ENCODE results near the gene MTA1. TPM values are rescaled to one million over a fixed set of nuclear protein-coding genes. Genes with fewer than 3 reads are reported as not detected.

MTA1 gene
- total RNA-seq, result 131 and 137 TPM in 2 replicates
- 33.7 TPM for total RNA-seq (2013)
- 147 and 168 TPM in 2 replicates for polyA plus RNA-seq
- 56.4 and 91.5 TPM in 2 replicates for polyA minus RNA-seq

DNA sequence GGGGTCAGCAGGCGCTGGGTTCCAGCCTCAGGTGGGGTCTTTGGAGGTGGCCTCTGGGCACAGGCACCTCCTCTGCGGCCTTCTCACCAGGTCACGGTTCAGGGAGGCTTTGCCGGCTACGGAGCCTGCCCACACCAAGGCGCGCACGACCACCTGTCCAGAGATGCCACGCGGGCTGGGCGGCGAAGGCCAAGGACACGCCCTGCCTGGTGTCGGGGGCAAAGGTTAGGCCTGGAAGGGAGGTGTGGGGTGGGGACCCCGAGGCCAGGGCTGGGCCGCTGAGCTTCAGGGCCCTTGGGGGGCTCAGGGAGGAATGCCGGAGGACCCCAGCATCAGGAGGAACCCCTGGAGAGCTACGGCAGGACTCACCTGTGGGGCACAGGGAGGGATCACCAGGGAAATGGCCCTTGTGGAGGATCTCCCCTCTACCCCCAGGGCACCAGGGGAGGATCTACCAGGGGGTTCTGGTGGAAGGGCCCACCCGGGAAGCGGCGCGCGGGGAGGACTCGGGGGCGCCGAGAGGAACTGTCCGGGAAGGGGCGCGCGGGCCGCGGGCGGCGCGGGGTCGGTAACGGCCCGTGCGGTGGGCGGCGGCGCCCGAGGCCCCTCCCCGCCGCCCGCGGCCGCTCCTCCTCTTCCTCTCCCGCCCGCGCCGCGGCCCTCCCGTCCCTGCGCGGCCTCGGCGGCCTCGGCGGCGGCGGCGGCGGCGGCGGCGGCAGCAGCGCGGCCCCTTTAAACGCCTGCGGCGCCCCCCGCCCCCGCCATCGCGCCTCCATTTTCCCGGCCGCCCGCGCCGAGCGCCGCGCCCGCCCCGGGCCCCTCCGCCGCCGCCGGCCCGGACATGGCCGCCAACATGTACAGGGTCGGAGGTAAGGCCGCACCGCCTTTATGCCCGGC is at the start of gene MTA1:
Gene MTA1, plus strand, starts transcription at position 633 of the 897 bp plus-strand sequence. Its CDS starts 209 bp downstream, at position 842.
- no peaks in the 10 kb centered on the region for H3K9me3 Mint-ChIP-seq (ENCODE audit: insufficient read depth)
- peak within 1 kb of the TSS in 4 of 5 experiments; percentile 55 to 68 (median 65) for H3K4me3 ChIP-seq (ENCODE audit: control extremely low read depth in 1 of 5, extremely low read depth in 1 of 5, insufficient read depth in 1 of 5, low read depth in 2 of 5, low read length in 4 of 5)
- no peaks in the 10 kb centered on the region for H3K27me3 Mint-ChIP-seq
- DNase-seq, result peak; percentile 70
- peak within 1 kb of the TSS; percentile 91 for H2AFZ ChIP-seq (ENCODE audit: insufficient read depth, low read depth, low read length, poor library complexity, severe bottlenecking)
- no peaks in the 10 kb centered on the region for H3K36me3 ChIP-seq (replicated peaks in 1 of 2; ENCODE audit: control extremely low read depth in 1 of 2, control insufficient read depth in 1 of 2, extremely low read depth in 1 of 2, insufficient read depth in 2 of 2, low read length in 1 of 2)
- peak within 1 kb of the TSS in 1 of 2 donors; percentile 44 for H3K27ac ChIP-seq (ENCODE audit: low read length in 2 of 2)
- H3K4me1 ChIP-seq (ENCODE audit: control insufficient read depth in 2 of 2, insufficient read depth in 2 of 2, low read length in 2 of 2), result peaks cover 36 to 39% of the 10 kb centered on the region in 2 donors
- peaks cover 27% of the 10 kb centered on the region for H4K20me1 ChIP-seq (ENCODE audit: control insufficient read depth, insufficient read depth, low read length, poor library complexity, severe bottlenecking)
- WGBS (ENCODE audit: insufficient coverage), result 7% methylated on average over 85 of the region's 96 CpGs
- peak within 1 kb of the TSS; percentile 84 for H3K27ac Mint-ChIP-seq
- no peaks in the 10 kb centered on the region for H3K9me3 ChIP-seq (ENCODE audit: control extremely low read depth in 1 of 3, control insufficient read depth in 2 of 3, insufficient read depth in 1 of 3, low read length in 2 of 3)
- H3K9ac ChIP-seq (ENCODE audit: low read length), result peak within 1 kb of the TSS; percentile 74
- intact Hi-C loops (cut with micrococcal nuclease), result loop anchor here (1.0 kb wide), 1 partner anchor 21 kb away; the partner anchor contains the start of gene TEX22
- H3K4me1 Mint-ChIP-seq, result peaks cover 40% of the 10 kb centered on the region
- ChIA-PET CTCF (no interaction called here), POLR2A (no interaction called here)
- H3K4me3 Mint-ChIP-seq, result peak within 1 kb of the TSS; percentile 85
- TF ChIP-seq, protein P1, sequence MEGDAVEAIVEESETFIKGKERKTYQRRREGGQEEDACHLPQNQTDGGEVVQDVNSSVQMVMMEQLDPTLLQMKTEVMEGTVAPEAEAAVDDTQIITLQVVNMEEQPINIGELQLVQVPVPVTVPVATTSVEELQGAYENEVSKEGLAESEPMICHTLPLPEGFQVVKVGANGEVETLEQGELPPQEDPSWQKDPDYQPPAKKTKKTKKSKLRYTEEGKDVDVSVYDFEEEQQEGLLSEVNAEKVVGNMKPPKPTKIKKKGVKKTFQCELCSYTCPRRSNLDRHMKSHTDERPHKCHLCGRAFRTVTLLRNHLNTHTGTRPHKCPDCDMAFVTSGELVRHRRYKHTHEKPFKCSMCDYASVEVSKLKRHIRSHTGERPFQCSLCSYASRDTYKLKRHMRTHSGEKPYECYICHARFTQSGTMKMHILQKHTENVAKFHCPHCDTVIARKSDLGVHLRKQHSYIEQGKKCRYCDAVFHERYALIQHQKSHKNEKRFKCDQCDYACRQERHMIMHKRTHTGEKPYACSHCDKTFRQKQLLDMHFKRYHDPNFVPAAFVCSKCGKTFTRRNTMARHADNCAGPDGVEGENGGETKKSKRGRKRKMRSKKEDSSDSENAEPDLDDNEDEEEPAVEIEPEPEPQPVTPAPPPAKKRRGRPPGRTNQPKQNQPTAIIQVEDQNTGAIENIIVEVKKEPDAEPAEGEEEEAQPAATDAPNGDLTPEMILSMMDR (IDR thresholded peaks at IDR 0.05), result no peak
- TF ChIP-seq EZH2 (IDR thresholded peaks at IDR 0.05; ENCODE audit: borderline replicate concordance, insufficient read depth, low read depth, low read length, poor library complexity, severe bottlenecking), result no peak
- peaks cover 0 to 8% (median 3%) of the 10 kb centered on the region in 4 experiments for H3K27me3 ChIP-seq (replicated peaks in 1 of 4; ENCODE audit: control extremely low read depth in 1 of 4, control insufficient read depth in 3 of 4, insufficient read depth in 4 of 4, low read length in 3 of 4)
- H3K79me2 ChIP-seq (ENCODE audit: control insufficient read depth, insufficient read depth, low read length), result peaks cover 45% of the 10 kb centered on the region
- peak within 1 kb of the TSS; percentile 91 for H3K4me2 ChIP-seq (replicated peaks; ENCODE audit: low read depth, low read length, poor library complexity, severe bottlenecking)
- ATAC-seq (ENCODE audit: low read depth), result peak; percentile 76

DNA sequence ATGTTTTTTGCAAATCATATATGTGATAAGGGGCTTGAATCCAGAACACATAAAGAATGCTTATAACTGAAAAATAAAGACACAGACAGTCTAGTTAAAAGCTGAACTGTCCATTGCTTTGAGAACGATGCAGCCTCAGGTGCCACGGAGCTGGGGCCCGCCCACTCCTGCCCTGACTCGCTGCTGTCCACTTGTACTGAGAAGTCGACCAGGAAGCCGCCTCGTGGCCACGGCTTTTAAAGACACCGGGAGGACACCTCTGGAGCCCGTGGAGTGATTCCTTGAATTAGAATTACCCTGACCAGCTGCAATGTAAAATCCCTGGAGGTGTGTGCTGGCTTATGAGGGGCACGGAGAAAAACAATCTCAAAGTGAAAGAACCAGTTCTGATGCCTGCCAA is 45.2 kb upstream of the MTA1 start:
- H4K20me1 ChIP-seq (ENCODE audit: control insufficient read depth, insufficient read depth, low read length, poor library complexity, severe bottlenecking), result no peaks in the 10 kb centered on the region
- peaks cover 0 to 11% of the 10 kb centered on the region in 2 donors for H3K4me1 ChIP-seq (ENCODE audit: control insufficient read depth in 2 of 2, insufficient read depth in 2 of 2, low read length in 2 of 2)
- 94% methylated on average over 10 of the region's 11 CpGs for WGBS (ENCODE audit: insufficient coverage)
- H3K4me2 ChIP-seq (replicated peaks; ENCODE audit: low read depth, low read length, poor library complexity, severe bottlenecking), result no peak overlapping the region
- H3K27me3 Mint-ChIP-seq, result no peaks in the 10 kb centered on the region
- POLR2A ChIA-PET, result no interaction called here
- H3K9me3 Mint-ChIP-seq (ENCODE audit: insufficient read depth), result peaks cover 2% of the 10 kb centered on the region
- no peak overlapping the region for H3K4me3 ChIP-seq (ENCODE audit: control extremely low read depth in 1 of 5, extremely low read depth in 1 of 5, insufficient read depth in 1 of 5, low read depth in 2 of 5, low read length in 4 of 5)
- no peak overlapping the region for H2AFZ ChIP-seq (ENCODE audit: insufficient read depth, low read depth, low read length, poor library complexity, severe bottlenecking)
- H3K9ac ChIP-seq (ENCODE audit: low read length), result no peak overlapping the region
- no peaks in the 10 kb centered on the region for H3K36me3 ChIP-seq (replicated peaks in 1 of 2; ENCODE audit: control extremely low read depth in 1 of 2, control insufficient read depth in 1 of 2, extremely low read depth in 1 of 2, insufficient read depth in 2 of 2, low read length in 1 of 2)
- peaks cover 0 to 14% (median 0%) of the 10 kb centered on the region in 3 donors for H3K9me3 ChIP-seq (ENCODE audit: control extremely low read depth in 1 of 3, control insufficient read depth in 2 of 3, insufficient read depth in 1 of 3, low read length in 2 of 3)
- no peak for TF ChIP-seq EZH2 (IDR thresholded peaks at IDR 0.05; ENCODE audit: borderline replicate concordance, insufficient read depth, low read depth, low read length, poor library complexity, severe bottlenecking)
- TF ChIP-seq, protein P1 (IDR thresholded peaks at IDR 0.05), result no peak
- intact Hi-C loops (cut with micrococcal nuclease), result no loop called here
- no peak overlapping the region for H3K27ac ChIP-seq (ENCODE audit: low read length in 2 of 2)
- CTCF ChIA-PET, result interaction anchor here (1.4 to 5.2 kb wide), 3 partner anchors 24 to 158 kb away, joined by 3 to 101 read pairs (median 52); no protein-coding TSS in a partner anchor
- no peaks in the 10 kb centered on the region for H3K27me3 ChIP-seq (replicated peaks in 1 of 4; ENCODE audit: control extremely low read depth in 1 of 4, control insufficient read depth in 3 of 4, insufficient read depth in 4 of 4, low read length in 3 of 4)
- DNase-seq (no peak), ATAC-seq (ENCODE audit: low read depth) (no peak)
- H3K4me1 Mint-ChIP-seq, result peaks cover 11% of the 10 kb centered on the region
- H3K4me3 Mint-ChIP-seq, result no peak overlapping the region
- no peak overlapping the region for H3K27ac Mint-ChIP-seq
- H3K79me2 ChIP-seq (ENCODE audit: control insufficient read depth, insufficient read depth, low read length), result no peaks in the 10 kb centered on the region
